ENCODE data around the gene HLCS. TPM values are rescaled to one million over a fixed set of nuclear protein-coding genes. Genes with fewer than 3 reads are reported as not detected.

Gene HLCS
- total RNA-seq, 1 donor from 2014 or later = 10.3 TPM

- intact Hi-C loops (cut with DNase I) = no loop called here
- Histone ChIP-seq H3K9me3 (no peaks in the 10 kb centered on the region), H3K4me3 (no peak overlapping the region), H3K27me3 (no peaks in the 10 kb centered on the region), H3K4me1 (peaks cover 12% of the 10 kb centered on the region), H3K36me3 (no peaks in the 10 kb centered on the region), H3K27ac (no peak overlapping the region)
- TF ChIP-seq CTCF (IDR thresholded peaks at IDR 0.05) (no peak), POLR2AphosphoS5 (IDR thresholded peaks at IDR 0.05; ENCODE audit: insufficient read depth in 1 of 2, low read depth in 1 of 2) (no peak), POLR2A (IDR thresholded peaks at IDR 0.05) (no peak)
- DNase-seq (ENCODE audit: extremely low spot score in 2 of 2) = peak in 1 of 2 donors; percentile 49
Measured at GRCh38 chr21:36889401-36889800, 77.1 kb downstream of the HLCS start.

- Histone ChIP-seq H3K36me3 (no peaks in the 10 kb centered on the region), H3K4me3 (no peak overlapping the region), H3K9me3 (no peaks in the 10 kb centered on the region), H3K4me1 (peaks cover 12% of the 10 kb centered on the region), H3K27ac (no peak overlapping the region), H3K27me3 (no peaks in the 10 kb centered on the region)
- TF ChIP-seq POLR2AphosphoS5 (IDR thresholded peaks at IDR 0.05; ENCODE audit: insufficient read depth in 1 of 2, low read depth in 1 of 2) = no peak
- no peak for TF ChIP-seq POLR2A (IDR thresholded peaks at IDR 0.05)
- TF ChIP-seq CTCF (IDR thresholded peaks at IDR 0.05) = no peak
- peak in 1 of 2 donors; percentile 16 for DNase-seq (ENCODE audit: extremely low spot score in 2 of 2)
- intact Hi-C loops (cut with DNase I) = no loop called here
Measured at GRCh38 chr21:36888466-36888865, 78.0 kb downstream of the HLCS start.

GRCh38 chr21:36887963-36888362 lies 78.5 kb downstream of the HLCS start:
- H3K4me3 ChIP-seq = no peak overlapping the region
- H3K27me3 ChIP-seq = no peaks in the 10 kb centered on the region
- no peak overlapping the region for H3K27ac ChIP-seq
- H3K36me3 ChIP-seq = no peaks in the 10 kb centered on the region
- intact Hi-C loops (cut with DNase I) = no loop called here
- no peak for TF ChIP-seq POLR2A (IDR thresholded peaks at IDR 0.05)
- no peak for TF ChIP-seq CTCF (IDR thresholded peaks at IDR 0.05)
- no peak for TF ChIP-seq POLR2AphosphoS5 (IDR thresholded peaks at IDR 0.05; ENCODE audit: insufficient read depth in 1 of 2, low read depth in 1 of 2)
- H3K9me3 ChIP-seq = no peaks in the 10 kb centered on the region
- peak in 1 of 2 donors; percentile 22 for DNase-seq (ENCODE audit: extremely low spot score in 2 of 2)
- H3K4me1 ChIP-seq = peaks cover 12% of the 10 kb centered on the region

GRCh38 chr21:36883532-36884486 lies 82.7 kb downstream of the HLCS start:
- intact Hi-C loops (cut with DNase I) = no loop called here
- no peaks in the 10 kb centered on the region for H3K9me3 ChIP-seq
- no peaks in the 10 kb centered on the region for H3K4me1 ChIP-seq
- H3K4me3 ChIP-seq = no peak overlapping the region
- no peaks in the 10 kb centered on the region for H3K36me3 ChIP-seq
- no peaks in the 10 kb centered on the region for H3K27me3 ChIP-seq
- TF ChIP-seq POLR2AphosphoS5 (IDR thresholded peaks at IDR 0.05; ENCODE audit: insufficient read depth in 1 of 2, low read depth in 1 of 2) (no peak), CTCF (IDR thresholded peaks at IDR 0.05) (no peak), POLR2A (IDR thresholded peaks at IDR 0.05) (no peak)
- H3K27ac ChIP-seq = no peak overlapping the region
- DNase-seq (ENCODE audit: extremely low spot score in 2 of 2) = peak in 1 of 2 donors; percentile 19

GRCh38 chr21:36882776-36883175 lies 83.7 kb downstream of the HLCS start:
- Histone ChIP-seq H3K4me3 (no peak overlapping the region), H3K9me3 (no peaks in the 10 kb centered on the region), H3K27me3 (no peaks in the 10 kb centered on the region), H3K27ac (no peak overlapping the region), H3K4me1 (no peaks in the 10 kb centered on the region), H3K36me3 (no peaks in the 10 kb centered on the region)
- TF ChIP-seq POLR2AphosphoS5 (IDR thresholded peaks at IDR 0.05; ENCODE audit: insufficient read depth in 1 of 2, low read depth in 1 of 2) (no peak), POLR2A (IDR thresholded peaks at IDR 0.05) (no peak), CTCF (IDR thresholded peaks at IDR 0.05) (no peak)
- DNase-seq (ENCODE audit: extremely low spot score in 2 of 2) = no peak
- intact Hi-C loops (cut with DNase I) = no loop called here
